ENCODE results near the gene GAL3ST2.

GAL3ST2 gene

GRCh38 chr2:241844066-241844728 is 67.6 kb downstream of the GAL3ST2 start:
- H3K27ac Mint-ChIP-seq: peak overlapping the region in 1 of 2 donors; percentile 76
- H3K4me3 Mint-ChIP-seq: peak overlapping the region; percentile 78 to 79
- no peaks in the 10 kb centered on the region for H3K9me3 Mint-ChIP-seq
- peaks cover 32% of the 10 kb centered on the region for H3K27me3 Mint-ChIP-seq
- ATAC-seq: peak; percentile 87
- peaks cover 52% of the 10 kb centered on the region for H3K4me1 Mint-ChIP-seq
- peak; percentile 86 to 91 for DNase-seq

- no peak for ATAC-seq
- Mint-ChIP-seq H3K27ac (no peak overlapping the region), H3K4me3 (peak overlapping the region; percentile 78 to 79), H3K27me3 (peaks cover 23% of the 10 kb centered on the region), H3K4me1 (peaks cover 52% of the 10 kb centered on the region), H3K9me3 (no peaks in the 10 kb centered on the region)
- DNase-seq: no peak
These were observed 68.4 kb downstream of the GAL3ST2 start for GRCh38 chr2:241844831-241845578.

DNA sequence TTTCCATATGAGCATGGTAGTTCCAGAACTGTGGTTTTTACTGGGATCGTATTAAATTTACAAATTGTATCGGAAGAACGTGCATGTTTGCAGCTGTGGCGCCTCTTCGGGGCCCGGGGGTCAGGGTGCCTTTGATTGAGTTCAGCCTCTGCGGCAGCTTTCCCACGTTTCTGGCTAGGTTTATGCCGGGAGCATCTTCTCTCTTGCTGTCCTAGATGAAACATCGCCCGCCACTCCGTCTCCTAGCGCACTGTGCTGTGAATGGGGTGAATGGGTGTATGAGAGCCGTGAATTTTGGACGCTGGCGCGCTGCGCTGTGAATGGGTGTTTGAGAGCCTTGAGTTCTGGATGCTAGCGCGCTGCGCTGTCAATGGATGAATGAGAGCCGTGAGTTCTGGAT is 69.8 kb downstream of the GAL3ST2 start:
- Mint-ChIP-seq H3K27ac (peak overlapping the region in 1 of 2 donors; percentile 26), H3K27me3 (peaks cover 13% of the 10 kb centered on the region), H3K9me3 (no peaks in the 10 kb centered on the region), H3K4me3 (peak overlapping the region; percentile 78 to 79), H3K4me1 (peaks cover 48% of the 10 kb centered on the region)
- ATAC-seq (no peak), DNase-seq (no peak)

- ATAC-seq: peak; percentile 26
- H3K27me3 Mint-ChIP-seq: no peaks in the 10 kb centered on the region
These were observed 72.4 kb downstream of the GAL3ST2 start for GRCh38 chr2:241848761-241849615.

GRCh38 chr2:241849616-241850543 is 73.3 kb downstream of the GAL3ST2 start:
- DNase-seq: no peak
- Mint-ChIP-seq H3K27ac (peak overlapping the region in 1 of 2 donors; percentile 92), H3K9me3 (no peaks in the 10 kb centered on the region), H3K27me3 (no peaks in the 10 kb centered on the region), H3K4me3 (no peak overlapping the region), H3K4me1 (peaks cover 32% of the 10 kb centered on the region)
- peak; percentile 13 for ATAC-seq

More at GRCh38 chr2:241848761-241849615, 72.4 kb downstream of the GAL3ST2 start:
- Mint-ChIP-seq H3K27ac (peak overlapping the region in 1 of 2 donors; percentile 92), H3K9me3 (no peaks in the 10 kb centered on the region), H3K4me1 (peaks cover 31% of the 10 kb centered on the region), H3K4me3 (no peak overlapping the region)
- peak in 1 of 2 donors; percentile 9 for DNase-seq

DNA sequence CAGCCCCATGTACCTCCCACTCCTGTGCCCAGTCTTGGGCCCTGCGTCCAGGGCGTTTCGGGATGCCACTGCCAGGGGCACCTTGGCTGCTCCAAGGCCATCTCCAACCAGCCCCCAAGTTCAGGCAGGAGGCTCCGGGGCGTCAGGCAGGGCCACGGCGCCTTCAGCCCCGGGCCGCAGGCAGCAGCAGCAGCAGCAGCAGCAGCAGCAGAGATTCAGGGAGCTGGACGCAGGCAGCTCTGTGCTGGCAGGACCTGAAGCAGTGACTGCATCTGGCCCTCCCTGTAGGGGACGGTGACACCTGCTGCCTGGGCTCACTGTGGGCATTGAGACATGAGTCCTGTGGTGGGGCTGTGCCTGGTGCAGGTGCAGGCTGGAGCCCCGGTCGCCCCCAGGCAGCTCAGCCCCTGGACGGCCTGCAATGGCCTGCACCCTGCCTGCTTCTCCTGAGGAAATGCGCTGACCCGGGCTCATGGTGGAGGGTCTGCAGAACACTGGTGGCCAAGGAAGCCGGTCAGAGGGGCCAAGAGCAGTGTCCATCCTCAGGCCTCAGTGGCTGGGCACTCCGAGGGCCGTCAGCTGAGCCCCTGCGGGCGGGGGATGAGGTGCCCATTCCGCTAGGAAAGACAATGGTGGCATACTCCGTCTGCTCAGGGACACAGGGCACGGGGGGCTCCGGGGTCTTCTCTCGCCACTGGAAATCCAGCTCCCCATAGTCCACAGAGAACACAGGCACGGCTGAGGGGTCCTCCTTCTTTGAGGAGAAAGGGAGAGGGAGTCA is 74.1 kb downstream of the GAL3ST2 start:
- peak; percentile 14 for ATAC-seq
- Mint-ChIP-seq H3K4me3 (no peak overlapping the region), H3K9me3 (no peaks in the 10 kb centered on the region), H3K27ac (no peak overlapping the region), H3K27me3 (no peaks in the 10 kb centered on the region), H3K4me1 (peaks cover 30% of the 10 kb centered on the region)
- peak in 1 of 2 donors; percentile 13 for DNase-seq

DNA sequence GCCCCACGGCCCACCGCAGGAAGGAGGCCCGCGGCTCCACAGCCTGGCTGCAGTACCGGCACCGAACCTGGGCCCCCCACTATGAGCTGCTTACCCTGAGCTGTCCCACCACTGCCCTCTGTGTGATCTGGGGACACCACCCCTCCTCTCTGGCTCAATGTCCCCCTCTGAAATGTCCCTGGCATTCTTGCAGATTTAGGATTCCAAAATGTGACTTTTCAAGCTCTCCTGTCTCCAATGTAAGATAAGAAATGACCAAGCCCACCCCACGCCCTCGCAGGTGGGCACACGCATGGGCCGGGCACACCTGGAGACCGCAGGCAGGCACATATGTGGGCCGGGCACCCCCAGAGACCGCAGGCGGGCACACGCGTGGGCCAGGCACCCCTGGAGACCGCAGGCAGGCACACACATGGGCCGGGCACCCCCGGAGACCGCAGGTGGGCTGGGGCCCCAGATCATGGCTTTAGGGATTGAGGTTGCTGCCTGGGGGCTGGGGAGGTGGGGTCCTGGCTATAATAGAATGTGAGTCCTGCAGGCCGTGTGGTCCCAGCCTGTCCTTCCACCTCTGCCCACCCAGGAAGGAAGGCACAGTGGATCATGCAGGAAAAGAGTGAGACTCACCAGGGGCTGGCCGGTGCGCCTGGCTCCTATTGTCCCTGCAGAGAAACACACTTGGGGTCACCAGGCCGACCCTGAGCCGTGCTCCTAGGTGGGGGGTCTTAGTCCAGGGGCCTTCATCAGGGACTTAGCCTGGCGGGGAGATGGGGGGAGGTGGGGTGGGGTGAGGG is 74.9 kb downstream of the GAL3ST2 start:
- peak; percentile 21 for ATAC-seq
- Mint-ChIP-seq H3K4me1 (peaks cover 30% of the 10 kb centered on the region), H3K4me3 (no peak overlapping the region), H3K27ac (no peak overlapping the region), H3K9me3 (no peaks in the 10 kb centered on the region), H3K27me3 (no peaks in the 10 kb centered on the region)
- no peak for DNase-seq

DNA sequence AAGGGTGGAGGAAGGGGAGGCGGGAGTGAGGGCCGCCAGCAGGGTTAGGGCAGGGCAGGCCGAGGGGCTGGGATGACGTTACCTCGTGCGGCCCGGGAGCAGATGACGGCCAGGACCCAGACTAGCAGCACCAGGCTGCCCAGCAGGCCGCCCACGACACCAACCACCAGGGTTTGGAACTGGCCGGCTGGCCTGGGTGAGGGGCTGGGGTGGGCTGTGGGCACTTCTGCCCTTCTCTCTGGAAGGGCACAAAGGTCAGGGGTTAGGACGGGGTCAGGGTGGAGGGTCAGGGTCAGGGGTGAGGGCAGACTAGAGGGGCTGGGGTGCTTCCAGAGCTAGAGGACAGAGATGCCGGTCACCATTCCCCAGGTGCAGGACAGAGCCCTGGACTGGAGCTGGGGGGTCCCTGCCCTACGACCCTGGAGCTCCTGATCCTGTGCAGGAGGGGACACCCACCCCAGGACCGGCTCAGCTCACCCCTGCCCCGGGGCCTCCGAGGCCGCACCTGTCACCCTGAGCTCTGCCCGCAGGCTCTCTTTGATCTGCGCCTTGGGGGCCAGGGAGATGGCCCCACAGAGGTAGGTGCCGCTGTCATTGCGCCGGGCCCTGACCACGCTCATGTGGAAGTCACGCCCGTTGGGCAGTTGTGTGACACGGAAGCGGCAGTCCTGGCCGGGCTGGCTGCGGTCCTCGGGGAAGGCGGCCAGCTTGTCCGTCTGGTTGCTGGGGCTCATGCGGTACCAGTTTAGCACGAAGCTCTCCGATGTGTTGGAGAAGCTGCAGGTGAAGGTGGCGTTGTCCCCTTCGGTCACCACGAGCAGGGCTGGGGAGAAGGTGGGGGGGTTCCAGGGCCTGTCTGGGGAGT is 75.7 kb downstream of the GAL3ST2 start:
- Mint-ChIP-seq H3K27me3 (no peaks in the 10 kb centered on the region), H3K4me1 (peaks cover 31% of the 10 kb centered on the region), H3K9me3 (no peaks in the 10 kb centered on the region), H3K27ac (no peak overlapping the region), H3K4me3 (no peak overlapping the region)
- DNase-seq: no peak
- ATAC-seq: peak; percentile 9

DNA sequence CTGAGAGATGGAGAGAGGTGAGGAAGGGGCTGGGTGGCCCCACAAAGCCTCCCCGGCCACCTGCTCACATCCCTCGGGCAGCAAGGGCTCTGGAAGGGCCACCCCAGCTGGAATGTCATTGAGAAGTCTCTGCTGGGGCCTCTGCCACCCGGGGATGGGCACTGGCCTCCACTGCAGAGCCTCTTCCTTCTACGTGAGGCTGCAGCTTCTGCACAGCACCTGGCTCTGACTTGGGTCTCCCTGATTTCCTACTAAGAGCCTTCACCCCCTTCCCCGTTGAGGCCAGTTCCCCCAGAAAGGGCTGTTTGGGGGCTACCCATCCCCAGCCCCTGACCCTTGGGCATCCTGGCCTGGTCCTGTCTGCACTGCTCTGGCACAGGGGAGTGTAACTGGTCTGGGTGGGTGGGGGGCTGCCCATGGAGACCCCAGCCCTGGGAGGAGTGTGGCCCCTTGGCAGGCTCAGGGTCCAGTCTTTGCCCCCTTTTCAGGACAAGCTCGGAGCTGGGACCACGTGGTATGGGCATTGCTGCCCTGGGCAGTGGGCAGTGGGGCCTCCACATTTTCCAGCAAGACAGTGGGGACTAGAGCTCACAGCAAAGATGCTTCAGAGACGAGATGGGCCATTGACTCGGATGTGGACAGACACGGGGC is 76.5 kb downstream of the GAL3ST2 start:
- H3K27ac Mint-ChIP-seq: no peak overlapping the region
- H3K4me3 Mint-ChIP-seq: no peak overlapping the region
- DNase-seq (no peak), ATAC-seq (no peak)
- H3K4me1 Mint-ChIP-seq: peaks cover 38% of the 10 kb centered on the region
- no peaks in the 10 kb centered on the region for H3K9me3 Mint-ChIP-seq
- H3K27me3 Mint-ChIP-seq: no peaks in the 10 kb centered on the region
